ENCODE measurements around the gene AGMO.
"Not testable (repeated sequence)": the region's sequence is repeated elsewhere in the genome, so short reads cannot be mapped to it uniquely, and the experiment has no call there.

Gene AGMO

DNA sequence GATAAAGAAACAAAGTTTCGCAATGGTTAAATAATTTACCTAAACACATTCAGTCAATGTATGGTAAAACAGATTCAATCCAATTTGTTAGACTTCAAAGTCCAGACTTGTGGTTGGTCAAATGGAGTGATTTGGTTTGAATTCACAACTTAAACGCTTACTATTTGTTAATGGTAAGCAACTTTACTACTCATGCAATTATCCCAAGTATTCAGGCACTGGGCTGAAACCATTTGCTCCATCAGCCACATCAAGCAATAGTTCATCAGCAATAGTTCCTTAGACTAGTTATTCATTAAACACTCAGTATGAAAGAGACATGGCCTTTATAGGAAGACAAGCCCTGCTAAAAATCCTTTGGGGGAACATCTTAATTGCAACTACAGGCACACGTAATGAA is 253.0 kb downstream of the AGMO start:
- no peak for DNase-seq (ENCODE audit: insufficient read length, low spot score)
- TF ChIP-seq POLR2A (IDR thresholded peaks at IDR 0.05; ENCODE audit: low read depth, low read length) = no peak
- peak; percentile 6 for FAIRE-seq

DNA sequence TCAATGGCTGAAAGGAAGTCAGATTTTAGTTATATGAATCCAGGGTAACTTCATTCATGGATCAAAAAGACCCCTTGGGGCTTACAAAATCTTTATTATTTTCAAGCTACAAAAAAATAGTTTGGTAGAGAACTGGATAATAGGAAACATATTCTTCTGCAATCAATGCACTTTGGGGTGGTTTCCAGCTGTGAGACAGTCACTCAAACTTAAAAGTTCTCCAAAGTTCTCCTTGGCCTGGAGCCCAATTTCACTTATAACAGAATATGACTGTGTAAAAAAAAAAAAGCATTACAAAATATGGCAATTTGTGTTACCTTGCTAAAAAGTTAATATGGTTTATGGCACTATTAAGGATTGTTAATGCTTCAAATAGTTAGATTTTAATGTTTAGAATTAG is 255.5 kb downstream of the AGMO start:
- TF ChIP-seq POLR2A (IDR thresholded peaks at IDR 0.05; ENCODE audit: low read depth, low read length) = no peak
- DNase-seq (ENCODE audit: insufficient read length, low spot score) (no peak), FAIRE-seq (no peak)

DNA sequence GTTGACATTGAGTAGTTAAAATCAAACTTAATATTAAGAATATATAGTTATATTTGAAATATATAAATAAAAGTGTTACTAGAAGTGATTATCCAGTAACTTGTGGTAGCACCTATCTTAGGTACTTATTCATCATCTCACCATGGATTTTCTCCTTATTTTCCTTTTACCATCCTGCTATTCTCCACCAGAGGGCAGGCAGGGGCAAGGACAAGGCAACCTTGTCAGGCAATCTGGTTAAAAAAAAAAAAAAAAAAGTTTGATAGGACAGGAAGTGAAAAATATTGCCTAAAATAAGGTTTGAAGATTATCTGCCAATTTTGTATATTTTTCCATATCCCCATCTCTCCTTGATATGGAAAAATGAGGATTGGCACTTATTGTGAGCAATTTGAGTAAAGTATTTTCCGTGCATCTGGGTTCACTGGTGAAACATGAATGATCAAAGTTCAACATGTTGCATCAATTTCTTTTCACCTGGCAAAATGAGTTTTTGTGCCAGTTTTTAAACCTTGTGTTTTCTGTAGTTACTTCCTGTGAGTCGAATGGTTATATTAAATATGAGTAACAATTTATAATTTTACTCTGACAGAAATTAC is 256.7 kb downstream of the AGMO start:
- DNase-seq (ENCODE audit: insufficient read length, low spot score) = peak; percentile 8
- peak; percentile 87 for FAIRE-seq
- no peak for TF ChIP-seq POLR2A (IDR thresholded peaks at IDR 0.05; ENCODE audit: low read depth, low read length)

DNA sequence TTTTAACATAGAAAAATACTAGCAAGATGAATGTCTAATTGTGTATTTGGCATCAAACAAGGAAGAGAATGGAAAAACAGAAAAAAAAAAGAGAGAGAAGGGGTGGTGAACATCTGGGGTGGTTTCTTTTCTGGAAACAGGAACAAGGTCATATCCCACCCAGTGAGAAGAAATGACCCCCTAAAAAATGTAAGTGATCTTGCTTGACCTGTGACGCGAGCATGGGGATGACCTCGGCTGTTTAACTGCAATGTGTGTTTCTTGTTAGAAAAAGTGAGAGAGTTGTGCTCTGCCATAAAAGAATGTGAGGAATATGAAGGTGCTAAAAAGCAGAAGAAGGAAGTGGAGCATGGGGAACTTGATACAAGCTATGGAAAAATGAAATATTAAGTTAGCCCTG is 258.5 kb downstream of the AGMO start:
- FAIRE-seq = no peak
- no peak for TF ChIP-seq POLR2A (IDR thresholded peaks at IDR 0.05; ENCODE audit: low read depth, low read length)
- DNase-seq (ENCODE audit: insufficient read length, low spot score) = no peak

DNA sequence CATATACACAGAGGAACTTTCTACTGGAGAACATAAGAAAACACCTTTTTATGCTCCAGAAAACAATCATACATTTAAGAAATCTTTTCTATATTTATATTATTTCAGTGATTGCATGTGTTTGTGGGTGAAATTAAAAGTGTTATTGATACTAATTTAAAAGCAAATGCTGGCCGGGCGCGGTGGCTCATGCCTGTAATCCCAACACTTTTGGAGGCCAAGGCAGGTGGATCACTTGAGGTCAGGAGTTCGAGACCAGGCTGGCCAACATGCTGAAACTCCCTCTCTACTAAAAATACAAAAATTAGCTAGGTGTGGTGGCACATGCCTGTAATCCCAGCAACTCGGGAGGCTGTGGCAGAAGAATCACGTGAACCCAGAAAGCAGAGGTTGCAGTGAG is 260.8 kb downstream of the AGMO start:
- FAIRE-seq; DNase-seq (ENCODE audit: insufficient read length, low spot score): not testable (repeated sequence)

DNA sequence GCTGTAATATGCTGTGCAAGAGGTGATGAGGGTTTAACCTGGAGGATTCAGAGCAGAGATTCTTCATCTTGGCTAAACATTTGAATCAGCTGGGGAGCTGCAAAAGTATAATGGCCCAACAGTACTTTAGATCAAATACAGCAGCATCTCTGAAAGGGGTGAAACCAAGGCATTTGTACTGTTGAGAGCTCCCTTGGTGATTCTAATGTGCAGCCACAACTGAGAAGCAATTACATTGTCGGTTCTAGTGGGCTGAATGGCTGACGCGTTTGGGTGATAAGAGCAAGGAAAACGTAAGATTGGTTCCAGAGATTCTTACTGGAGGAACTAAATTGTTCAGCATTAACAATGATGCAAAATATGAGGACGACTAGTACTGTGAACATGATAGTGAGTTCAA is 269.7 kb downstream of the AGMO start:
- no peak for TF ChIP-seq POLR2A (IDR thresholded peaks at IDR 0.05; ENCODE audit: low read depth, low read length)
- FAIRE-seq = peak; percentile 33
- no peak for DNase-seq (ENCODE audit: insufficient read length, low spot score)

DNA sequence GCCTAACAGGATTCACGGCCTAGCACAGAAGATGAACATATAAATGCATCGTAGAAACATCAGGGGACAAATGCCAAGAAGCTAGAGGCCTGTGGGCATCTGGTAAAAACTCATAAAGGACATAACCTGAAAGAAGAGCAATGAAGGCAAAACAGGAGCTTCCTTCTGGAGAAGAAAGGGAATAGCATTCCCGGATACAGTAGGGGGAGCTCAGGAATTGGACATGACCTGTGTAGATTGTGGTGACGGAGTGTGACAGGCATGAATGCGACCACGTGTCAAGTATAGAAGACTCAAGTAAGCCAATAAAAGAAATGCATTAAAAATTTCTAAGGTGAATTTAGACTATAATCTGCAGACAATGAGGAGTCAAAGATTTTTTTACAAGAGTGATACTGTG is 270.1 kb downstream of the AGMO start:
- peak; percentile 64 for FAIRE-seq
- no peak for TF ChIP-seq POLR2A (IDR thresholded peaks at IDR 0.05; ENCODE audit: low read depth, low read length)
- no peak for DNase-seq (ENCODE audit: insufficient read length, low spot score)

DNA sequence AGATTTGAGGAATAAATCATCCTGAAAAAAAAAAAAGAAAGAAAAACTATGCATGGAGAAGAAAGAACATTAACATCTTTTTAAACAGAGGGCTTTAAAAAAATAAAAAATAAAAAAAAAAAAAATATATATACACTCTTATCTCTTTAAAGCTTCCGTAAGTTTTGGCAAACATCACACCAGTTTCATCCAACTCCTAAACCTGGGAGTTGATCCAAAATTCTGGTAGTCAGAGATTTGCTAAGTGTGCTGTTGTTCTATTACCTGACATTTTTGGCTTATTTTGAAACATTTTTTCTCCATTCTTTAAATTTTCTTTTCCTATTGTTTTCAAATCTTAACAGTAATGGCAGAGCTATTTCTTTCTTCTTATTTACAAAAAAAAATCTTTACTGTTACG is 273.1 kb downstream of the AGMO start:
- no peak for FAIRE-seq
- DNase-seq (ENCODE audit: insufficient read length, low spot score) = no peak
- TF ChIP-seq POLR2A (IDR thresholded peaks at IDR 0.05; ENCODE audit: low read depth, low read length) = no peak

DNA sequence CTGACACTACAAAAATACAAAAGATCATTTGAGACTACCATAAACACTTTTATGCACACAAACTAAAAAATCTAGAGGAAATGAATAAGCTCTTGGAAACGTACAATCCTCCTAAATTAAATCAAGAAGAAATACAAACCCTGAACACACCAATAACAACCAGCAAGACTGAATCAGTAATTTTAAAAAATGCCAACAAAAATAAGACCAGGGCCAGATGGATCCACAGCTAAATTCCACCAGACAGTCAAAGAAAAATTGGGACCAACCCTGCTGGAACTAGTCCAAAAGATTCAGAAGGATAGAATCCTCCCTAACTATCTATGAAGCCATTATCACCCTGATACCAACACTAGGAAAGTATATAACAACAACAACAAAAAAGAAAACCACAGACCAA is 277.4 kb downstream of the AGMO start:
- DNase-seq (ENCODE audit: insufficient read length, low spot score) (no peak), FAIRE-seq (no peak)
- no peak for TF ChIP-seq POLR2A (IDR thresholded peaks at IDR 0.05; ENCODE audit: low read depth, low read length)

DNA sequence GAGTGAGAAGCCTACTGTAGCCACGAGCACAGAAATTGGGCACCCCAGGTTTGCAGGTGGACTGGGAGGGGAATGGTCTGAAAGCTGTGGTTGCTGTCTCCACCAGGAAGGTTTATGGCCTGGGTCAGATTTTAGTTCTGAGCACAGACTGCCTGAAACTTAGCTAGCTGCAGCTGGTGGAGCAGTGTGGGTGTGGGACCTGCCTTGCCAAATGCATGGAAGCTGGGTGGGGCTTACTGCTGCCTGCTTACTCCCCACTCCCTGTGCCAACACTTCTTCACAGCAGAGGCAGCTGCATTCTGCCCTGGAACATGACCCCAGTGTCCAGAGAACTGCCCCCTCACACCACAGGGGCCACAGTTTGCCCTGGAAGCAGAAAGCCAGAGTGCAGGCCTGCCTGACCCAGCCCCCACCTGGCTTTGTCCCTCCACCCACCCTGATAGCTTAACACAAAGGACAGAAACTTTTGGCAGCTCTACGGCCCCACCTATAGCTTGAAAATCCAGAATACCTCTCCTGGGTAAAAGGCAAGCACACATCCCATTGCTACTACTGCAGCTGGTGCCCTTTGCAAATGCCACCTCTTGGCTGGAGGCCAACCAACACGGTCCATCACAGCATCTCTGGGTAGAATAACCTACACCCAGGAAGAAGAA is 281.6 kb downstream of the AGMO start:
- no peak for TF ChIP-seq POLR2A (IDR thresholded peaks at IDR 0.05; ENCODE audit: low read depth, low read length)
- no peak for FAIRE-seq
- DNase-seq (ENCODE audit: insufficient read length, low spot score) = no peak

DNA sequence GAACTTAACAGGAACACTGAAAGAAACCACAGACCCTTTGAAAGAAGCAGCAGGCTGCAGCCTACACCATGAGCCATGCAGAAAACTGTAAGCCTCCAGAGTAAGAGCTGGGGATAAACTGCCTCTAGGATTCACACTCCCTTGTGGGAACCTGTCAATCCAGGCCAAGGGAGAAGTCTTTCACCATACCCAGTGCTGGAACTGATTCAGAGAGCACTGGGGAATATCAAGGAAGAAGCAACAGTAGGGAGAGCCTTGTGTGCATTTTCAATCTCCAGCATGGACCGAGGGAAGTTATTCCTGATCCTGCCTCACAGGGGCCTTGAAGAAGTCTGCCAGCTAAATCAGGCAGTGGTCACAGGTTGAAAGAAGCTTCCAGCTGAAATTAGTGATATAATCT is 282.2 kb downstream of the AGMO start:
- FAIRE-seq (no peak), DNase-seq (ENCODE audit: insufficient read length, low spot score) (no peak)
- no peak for TF ChIP-seq POLR2A (IDR thresholded peaks at IDR 0.05; ENCODE audit: low read depth, low read length)

DNA sequence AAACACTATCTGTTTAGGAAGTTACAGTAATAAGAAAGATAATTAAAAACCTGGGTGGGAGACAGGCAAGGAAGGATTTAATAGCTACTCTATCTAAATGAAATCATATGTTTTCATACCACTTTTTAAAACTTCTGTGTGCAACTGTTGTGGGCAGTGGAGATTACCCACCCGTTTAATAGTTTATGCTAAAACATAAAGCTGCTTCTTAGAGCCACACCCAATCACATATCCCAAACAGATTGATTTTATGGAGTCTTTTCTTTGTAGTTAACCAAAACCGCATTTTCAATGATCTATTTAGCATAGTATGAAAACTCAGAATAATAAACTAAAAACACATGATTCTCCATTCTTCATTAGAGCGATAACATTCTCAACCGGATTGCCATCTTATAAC is 304.1 kb downstream of the AGMO start:
- DNase-seq (ENCODE audit: insufficient read length, low spot score) (no peak), FAIRE-seq (peak; percentile 6)
- no peak for TF ChIP-seq POLR2A (IDR thresholded peaks at IDR 0.05; ENCODE audit: low read depth, low read length)

DNA sequence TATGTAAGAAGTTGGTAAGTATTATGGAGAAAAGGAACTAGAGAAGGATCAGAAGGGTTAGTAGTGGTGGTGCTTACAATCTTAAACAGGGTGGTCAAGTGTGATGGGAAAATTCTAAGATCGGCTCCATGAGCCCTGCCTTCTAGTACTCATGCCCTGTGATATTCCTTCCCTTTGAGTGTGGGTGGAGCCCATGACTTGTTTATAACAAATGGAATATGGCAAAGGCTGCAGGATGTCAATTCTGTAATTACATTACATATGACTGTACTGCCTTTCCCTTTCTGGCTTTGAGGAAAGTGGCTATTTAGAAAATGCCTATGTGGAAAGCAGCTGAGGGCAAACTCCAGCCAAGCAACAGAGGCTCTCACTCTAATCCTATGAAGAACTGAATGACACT is 309.6 kb downstream of the AGMO start:
- FAIRE-seq (no peak), DNase-seq (ENCODE audit: insufficient read length, low spot score) (no peak)
- no peak for TF ChIP-seq POLR2A (IDR thresholded peaks at IDR 0.05; ENCODE audit: low read depth, low read length)

DNA sequence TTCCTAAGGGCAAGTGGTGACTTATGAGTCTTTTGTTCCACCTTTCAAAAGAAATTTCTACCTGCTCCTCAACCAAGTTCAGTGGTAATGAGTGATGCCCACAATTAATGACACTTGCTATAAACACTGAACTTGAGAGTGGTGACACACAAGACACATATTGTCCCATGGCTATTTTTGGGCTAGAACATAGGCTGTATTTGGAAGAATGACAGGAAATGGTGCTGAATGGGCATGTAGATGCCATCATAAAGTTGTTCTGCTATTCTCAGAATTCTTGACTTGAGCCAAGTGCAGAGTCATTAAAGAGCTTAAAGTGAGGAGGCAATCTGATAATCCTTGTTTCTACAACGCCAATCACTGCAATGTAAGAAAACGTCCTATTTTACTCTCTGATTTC is 313.3 kb downstream of the AGMO start:
- peak; percentile 60 for FAIRE-seq
- no peak for TF ChIP-seq POLR2A (IDR thresholded peaks at IDR 0.05; ENCODE audit: low read depth, low read length)
- DNase-seq (ENCODE audit: insufficient read length, low spot score) = no peak

DNA sequence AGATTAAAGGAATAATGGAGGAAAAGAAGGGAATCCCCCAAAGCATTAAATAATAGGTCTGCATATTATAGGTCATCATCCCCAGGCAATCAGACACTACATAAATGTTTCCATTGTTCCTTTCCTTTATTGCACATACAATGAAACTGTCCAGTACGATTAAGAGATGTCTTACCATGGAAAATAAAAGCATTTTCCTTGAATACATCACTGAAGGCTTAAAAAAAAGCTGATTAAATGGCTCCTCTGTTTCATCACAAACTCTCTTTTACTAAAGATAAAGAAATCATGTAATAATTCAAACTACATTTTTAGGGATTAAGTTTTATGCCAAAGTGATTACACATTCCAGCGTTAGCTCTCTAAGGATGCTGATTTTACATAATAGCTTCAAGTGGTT is 316.0 kb downstream of the AGMO start:
- TF ChIP-seq POLR2A (IDR thresholded peaks at IDR 0.05; ENCODE audit: low read depth, low read length) = no peak
- DNase-seq (ENCODE audit: insufficient read length, low spot score) (no peak), FAIRE-seq (no peak)

DNA sequence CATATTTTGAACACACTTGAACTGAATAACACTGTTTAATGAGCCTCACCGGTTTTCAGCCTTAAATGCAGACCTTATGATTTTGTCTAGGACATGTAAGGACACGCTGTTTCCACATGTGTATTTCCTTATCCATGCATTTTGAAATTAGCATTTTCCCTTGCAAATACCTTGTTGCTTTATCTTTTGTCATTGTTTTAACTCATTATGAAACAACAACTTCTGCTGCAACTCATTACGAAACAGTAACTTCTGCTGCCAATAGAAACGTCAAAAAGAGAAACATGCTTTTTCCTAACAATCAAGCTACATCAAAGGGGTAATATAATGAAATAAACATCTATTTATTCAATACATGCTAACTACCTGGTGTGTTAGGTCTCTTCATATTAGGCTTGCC is 322.0 kb downstream of the AGMO start:
- DNase-seq (ENCODE audit: insufficient read length, low spot score) (no peak), FAIRE-seq (peak; percentile 80)
- no peak for TF ChIP-seq POLR2A (IDR thresholded peaks at IDR 0.05; ENCODE audit: low read depth, low read length)
